Psoas muscle (tissue), 8 donors: ENCODE results near the gene SPTB. TPM values are rescaled to one million over a fixed set of nuclear protein-coding genes. Genes with fewer than 3 reads are reported as not detected.
A peak's percentile ranks its signal among the peaks of the same experiment; 100 is the strongest.

Experiments used
- ATAC-seq, 4 donors: fragments of 200-7000 bp; cut with Tn5 transposase; one replicate each; pipeline ENCODE4 v1.9.1; 2020; ENCODE audit warnings: moderate library complexity in 3 of 4, mild to moderate bottlenecking in 2 of 4
- DNase-seq, 2 donors: peaks; one replicate each; pipeline ENCODE4 v3.0.0-alpha.2; 2020
- H3K27ac ChIP-seq: fragments of 200-600 bp; one replicate; pipeline ENCODE4 v1.8.0; 2022
- H3K27me3 ChIP-seq, 3 donors: fragments of 200-600 bp in 1 of 3; one replicate each; pipeline versions ENCODE4 v1.6.1 to v1.8.0; 2013 to 2022; ENCODE audit warnings: low read length in 2 of 3, mild to moderate bottlenecking in 2 of 3, moderate library complexity in 1 of 3; ENCODE audit not compliant: insufficient read depth in 3 of 3
- H3K36me3 ChIP-seq, 2 donors: fragments of 200-600 bp in 1 of 2; one replicate each; pipeline versions ENCODE4 v1.6.1 to v1.8.0; 2013 to 2022; ENCODE audit warnings: low read depth in 1 of 2, mild to moderate bottlenecking in 1 of 2, moderate library complexity in 1 of 2; ENCODE audit not compliant: insufficient read depth in 1 of 2
- H3K4me1 ChIP-seq: fragments of 200-600 bp; one replicate; pipeline ENCODE4 v1.8.0; 2022
- H3K4me3 ChIP-seq: fragments of 200-600 bp; one replicate; pipeline ENCODE4 v1.8.0; 2022; ENCODE audit warnings: mild to moderate bottlenecking
- H3K9me3 ChIP-seq: fragments of 200-600 bp; one replicate; pipeline ENCODE4 v1.8.0; 2022
- CTCF ChIP-seq: fragments of 200-600 bp; IDR thresholded peaks from one replicate; pipeline ENCODE4 v1.8.0; 2022; ENCODE audit warnings: antibody characterized with exemption
- WGBS, 3 donors: extraction: QIAGEN DNeasy Blood & Tissue Kit; methylation state at CpG; one replicate each; pipeline versions ENCODE4 v1.1.6 to v1.1.7; 2013; 5-methylcytosine and 5-hydroxymethylcytosine counted together
- intact Hi-C, 2 donors: fragments of 100-400 bp; cut with DNase I; formaldehyde crosslinking; loops; one replicate each; pipeline versions ENCODE4 v1.11.0 to v1.14.2; 2022
- polyA plus RNA-seq, 3 donors: library from polyadenylated mRNA; stranded (reverse); fragments of 200-250 nt; gene quantifications; one replicate each; pipeline ENCODE4 v1.2.3, GENCODE V29; 2013
- total RNA-seq, 4 donors: library from RNA; stranded (reverse); fragmentation: NEBNext Ultra II Directional in 2 of 4; extraction: Animal tissue kit (Norgen Biotek cat#: 25700) in 2 of 4; gene quantifications; one replicate each; pipeline versions ENCODE4 v1.2.1 to v1.2.4, GENCODE V29; 2021 to 2023
- donor health status: healthy with polysubstance abuse.
- donor health status: DM: no; HTN: no; CAD: no; lungs with moderate emphysema.
- donor health status: Bipolar disorder and iron deficiency.
- donor health status: healthy.
- donor health status: DM: yes; HTN: yes; CAD: no.
- donor health status: DM: no; HTN: no; CAD: no.
- donor health status: DM: no; HTN: no; CAD: no.
- donor health status: DM: yes; HTN: yes; CAD: no.

SPTB gene
- total and polyA plus RNA-seq, 7 donors = 43.4 to 540 (median 374) TPM

DNA sequence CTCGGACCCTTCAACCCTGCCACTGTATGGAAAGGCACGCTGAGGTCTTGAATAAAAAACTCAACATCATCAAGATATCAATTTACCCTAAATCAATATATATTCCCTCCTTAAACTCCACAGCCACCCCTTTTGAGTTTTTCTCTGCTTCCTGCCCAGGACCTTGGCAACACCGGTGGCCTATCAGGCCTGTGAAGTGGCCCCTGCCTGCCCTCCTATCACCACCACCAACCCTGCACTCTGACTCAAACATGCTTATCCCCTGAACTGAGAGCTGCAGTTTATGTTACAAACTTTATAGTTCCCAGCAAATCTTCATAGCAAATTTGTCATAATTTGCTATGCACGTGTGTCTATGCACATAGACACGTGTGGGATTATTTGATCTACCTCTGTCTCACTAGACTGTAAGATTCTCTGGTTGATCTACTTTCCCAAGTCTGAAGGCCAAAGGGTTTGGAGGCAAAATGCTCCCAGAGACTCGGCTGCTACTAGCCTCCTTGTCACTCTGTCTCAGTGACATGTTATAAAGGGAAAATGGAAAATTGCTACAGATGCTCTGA, 63.4 kb downstream of the SPTB start:
- H3K4me1 ChIP-seq = peaks cover 23% of the 10 kb centered on the region
- no peak for DNase-seq
- no peaks in the 10 kb centered on the region for H3K27me3 ChIP-seq
- peak overlapping the region; percentile 36 for H3K27ac ChIP-seq
- 79 to 80% (median 80%) methylated on average over 6 of the region's 6 CpGs for WGBS, 3 donors
- H3K9me3 ChIP-seq = no peaks in the 10 kb centered on the region
- peaks cover 0 to 64% of the 10 kb centered on the region in 2 donors for H3K36me3 ChIP-seq
- ATAC-seq = no peak
- no peak for TF ChIP-seq CTCF
- no peak overlapping the region for H3K4me3 ChIP-seq
- intact Hi-C loops = no loop called here

GRCh38 chr14:64815257-64815656, 64.5 kb downstream of the SPTB start:
- Histone ChIP-seq H3K36me3 (peaks cover 0 to 64% of the 10 kb centered on the region in 2 donors), H3K4me1 (peaks cover 23% of the 10 kb centered on the region), H3K27me3 (no peaks in the 10 kb centered on the region), H3K4me3 (no peak overlapping the region), H3K9me3 (no peaks in the 10 kb centered on the region), H3K27ac (peak overlapping the region; percentile 36)
- DNase-seq (no peak), ATAC-seq (peak in 1 of 4 donors; percentile 10)
- intact Hi-C loops = no loop called here
- TF ChIP-seq CTCF = no peak
- WGBS, 3 donors = 74 to 80% (median 78%) methylated on average over 6 to 7 of the region's 7 CpGs

DNA sequence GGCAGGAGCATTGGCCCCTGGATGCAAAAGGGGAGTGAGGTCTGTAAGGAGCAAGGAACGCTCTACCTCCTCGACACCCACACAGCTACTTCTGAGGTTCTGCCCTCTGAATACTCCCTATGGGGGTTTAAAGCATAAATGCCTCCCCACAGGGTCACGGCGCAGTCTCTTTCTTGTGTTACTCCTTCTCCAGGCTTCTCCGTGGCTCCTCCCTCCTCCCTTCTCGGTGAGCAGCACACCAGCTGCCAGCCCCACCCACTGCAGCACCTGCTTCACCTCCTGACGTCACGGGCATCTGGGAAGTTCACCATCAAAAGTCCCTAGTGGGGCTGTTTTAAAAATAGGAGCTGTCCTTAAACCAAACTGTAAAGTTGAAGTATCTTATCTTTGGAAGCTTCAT, 67.3 kb downstream of the SPTB start:
- intact Hi-C loops = no loop called here
- peak overlapping the region; percentile 81 for H3K27ac ChIP-seq
- H3K4me1 ChIP-seq = peaks cover 38% of the 10 kb centered on the region
- peak; percentile 52 to 74 for DNase-seq
- peak; percentile 67 to 86 (median 74) for ATAC-seq
- no peak overlapping the region for H3K4me3 ChIP-seq
- no peaks in the 10 kb centered on the region for H3K27me3 ChIP-seq
- H3K36me3 ChIP-seq = peaks cover 0 to 50% of the 10 kb centered on the region in 2 donors
- 18 to 28% (median 22%) methylated on average over 8 of the region's 8 CpGs for WGBS, 3 donors
- no peaks in the 10 kb centered on the region for H3K9me3 ChIP-seq
- TF ChIP-seq CTCF = no peak

DNA sequence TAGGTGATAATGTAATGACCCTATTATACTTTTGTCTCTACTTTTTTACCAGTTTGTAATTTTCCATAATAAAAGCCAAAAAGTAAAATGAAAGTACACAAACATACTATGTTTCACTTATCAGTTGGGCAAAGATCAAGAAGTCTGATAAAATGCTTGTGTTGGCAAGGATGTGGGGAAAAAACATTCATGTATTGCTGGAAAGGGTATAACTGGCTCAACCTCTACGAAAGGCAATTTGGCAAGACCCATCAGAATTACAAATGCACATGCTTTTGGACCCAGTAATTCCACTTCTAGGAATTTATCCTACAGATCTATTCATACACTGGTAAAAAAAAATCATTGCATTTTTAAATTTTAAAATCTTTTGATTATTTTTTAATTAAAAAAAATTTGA, 68.0 kb downstream of the SPTB start:
- no peak for TF ChIP-seq CTCF
- Histone ChIP-seq H3K4me3 (no peak overlapping the region), H3K27ac (peak overlapping the region; percentile 81), H3K4me1 (peaks cover 46% of the 10 kb centered on the region), H3K36me3 (peaks cover 0 to 42% of the 10 kb centered on the region in 2 donors), H3K9me3 (no peaks in the 10 kb centered on the region), H3K27me3 (no peaks in the 10 kb centered on the region)
- DNase-seq = no peak
- intact Hi-C loops = no loop called here
- 31 to 45% (median 32%) methylated on average over 1 of the region's 1 CpG for WGBS, 3 donors
- no peak for ATAC-seq

DNA sequence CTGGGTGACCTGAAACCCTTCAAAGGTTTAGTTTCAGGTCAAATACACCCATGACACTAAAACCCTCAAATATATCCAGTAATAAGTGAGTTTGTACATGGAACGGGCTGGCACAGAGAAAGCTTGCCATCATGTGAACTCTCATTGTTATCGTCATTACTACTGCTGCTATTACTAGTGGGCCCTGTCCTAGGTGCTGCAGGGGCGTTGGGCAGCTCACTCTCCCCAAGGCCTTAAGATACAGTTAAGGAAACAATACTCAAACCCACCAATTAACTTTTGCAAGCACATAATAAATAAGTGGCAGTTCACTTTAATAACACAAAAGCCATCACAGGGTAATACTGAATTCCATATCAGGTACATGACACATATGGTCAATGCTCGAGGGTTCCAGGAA, 71.3 kb downstream of the SPTB start:
- WGBS, 3 donors = 75 to 88% (median 87%) methylated on average over 4 of the region's 4 CpGs
- Histone ChIP-seq H3K27me3 (no peaks in the 10 kb centered on the region), H3K4me1 (peaks cover 47% of the 10 kb centered on the region), H3K9me3 (no peaks in the 10 kb centered on the region), H3K4me3 (no peak overlapping the region), H3K27ac (peak overlapping the region; percentile 85), H3K36me3 (peaks cover 0 to 43% of the 10 kb centered on the region in 2 donors)
- TF ChIP-seq CTCF = no peak
- DNase-seq (no peak), ATAC-seq (no peak)
- intact Hi-C loops = no loop called here
